ENCODE measurements around the gene USP40. TPM values are rescaled to one million over a fixed set of nuclear protein-coding genes. Genes with fewer than 3 reads are reported as not detected.
A peak's percentile ranks its signal among the peaks of the same experiment; 100 is the strongest.

Gene USP40
- total and polyA plus RNA-seq, 2 donors (not counting 1 experiment from before 2014, with no cell fraction given) = 19.8 to 37.0 TPM

GRCh38 chr2:233430081-233430480 is 136.5 kb downstream of the USP40 start:
- POLR2A ChIA-PET = no interaction called here
- Mint-ChIP-seq H3K4me3 (no peak overlapping the region), H3K27me3 (no peaks in the 10 kb centered on the region), H3K4me1 (peaks cover 64% of the 10 kb centered on the region), H3K9me3 (ENCODE audit: insufficient read depth) (no peaks in the 10 kb centered on the region), H3K27ac (no peak overlapping the region)
- no peak overlapping the region for H3K9ac ChIP-seq (ENCODE audit: low read length)
- peak overlapping the region in 1 of 2 donors; percentile 48 for H3K27ac ChIP-seq (ENCODE audit: low read length in 2 of 2)
- no peak overlapping the region for H2AFZ ChIP-seq (ENCODE audit: insufficient read depth, low read depth, low read length, poor library complexity, severe bottlenecking)
- CTCF ChIA-PET = interaction anchor here (1.0 to 3.7 kb wide), 4 partner anchors 8 to 26 kb away, joined by 4 to 16 read pairs (median 8); no protein-coding TSS in a partner anchor
- TF ChIP-seq EZH2 (IDR thresholded peaks at IDR 0.05; ENCODE audit: borderline replicate concordance, insufficient read depth, low read depth, low read length, poor library complexity, severe bottlenecking) = no peak
- TF ChIP-seq CTCF (IDR thresholded peaks at IDR 0.05) = no peak
- no peaks in the 10 kb centered on the region for H3K9me3 ChIP-seq (ENCODE audit: control extremely low read depth in 1 of 3, control insufficient read depth in 2 of 3, insufficient read depth in 1 of 3, low read length in 2 of 3)
- H3K27me3 ChIP-seq (replicated peaks in 1 of 4; ENCODE audit: control extremely low read depth in 1 of 4, control insufficient read depth in 3 of 4, insufficient read depth in 4 of 4, low read length in 3 of 4) = no peaks in the 10 kb centered on the region
- WGBS (ENCODE audit: insufficient coverage) = 100% methylated on average over 1 of the region's 4 CpGs
- peaks cover 97% of the 10 kb centered on the region for H3K79me2 ChIP-seq (ENCODE audit: control insufficient read depth, insufficient read depth, low read length)
- intact Hi-C loops (cut with micrococcal nuclease) = no loop called here
- peaks cover 83% of the 10 kb centered on the region for H4K20me1 ChIP-seq (ENCODE audit: control insufficient read depth, insufficient read depth, low read length, poor library complexity, severe bottlenecking)
- no peak for ATAC-seq (ENCODE audit: low read depth)
- DNase-seq = no peak
- peaks cover 13 to 17% of the 10 kb centered on the region in 2 donors for H3K4me1 ChIP-seq (ENCODE audit: control insufficient read depth in 2 of 2, insufficient read depth in 2 of 2, low read length in 2 of 2)
- no peak overlapping the region for H3K4me2 ChIP-seq (replicated peaks; ENCODE audit: low read depth, low read length, poor library complexity, severe bottlenecking)
- H3K36me3 ChIP-seq (replicated peaks in 1 of 2; ENCODE audit: control extremely low read depth in 1 of 2, control insufficient read depth in 1 of 2, extremely low read depth in 1 of 2, insufficient read depth in 2 of 2, low read length in 1 of 2) = peaks cover 6 to 45% of the 10 kb centered on the region in 2 experiments
- no peak overlapping the region for H3K4me3 ChIP-seq (ENCODE audit: control extremely low read depth in 1 of 5, extremely low read depth in 1 of 5, insufficient read depth in 1 of 5, low read depth in 2 of 5, low read length in 4 of 5)

- ChIA-PET CTCF (interaction anchor here (1.7 to 3.7 kb wide), 4 partner anchors 7 to 25 kb away, joined by 4 to 16 read pairs (median 10); no protein-coding TSS in a partner anchor), POLR2A (no interaction called here)
- H2AFZ ChIP-seq (ENCODE audit: insufficient read depth, low read depth, low read length, poor library complexity, severe bottlenecking) = no peak overlapping the region
- peak overlapping the region in 1 of 2 donors; percentile 48 for H3K27ac ChIP-seq (ENCODE audit: low read length in 2 of 2)
- no peaks in the 10 kb centered on the region for H3K9me3 ChIP-seq (ENCODE audit: control extremely low read depth in 1 of 3, control insufficient read depth in 2 of 3, insufficient read depth in 1 of 3, low read length in 2 of 3)
- Mint-ChIP-seq H3K27ac (peak overlapping the region; percentile 70), H3K9me3 (ENCODE audit: insufficient read depth) (no peaks in the 10 kb centered on the region), H3K4me1 (peaks cover 61% of the 10 kb centered on the region), H3K4me3 (no peak overlapping the region), H3K27me3 (no peaks in the 10 kb centered on the region)
- peaks cover 80% of the 10 kb centered on the region for H4K20me1 ChIP-seq (ENCODE audit: control insufficient read depth, insufficient read depth, low read length, poor library complexity, severe bottlenecking)
- intact Hi-C loops (cut with micrococcal nuclease) = no loop called here
- peaks cover 6 to 15% of the 10 kb centered on the region in 2 donors for H3K4me1 ChIP-seq (ENCODE audit: control insufficient read depth in 2 of 2, insufficient read depth in 2 of 2, low read length in 2 of 2)
- DNase-seq (no peak), ATAC-seq (ENCODE audit: low read depth) (no peak)
- H3K4me3 ChIP-seq (ENCODE audit: control extremely low read depth in 1 of 5, extremely low read depth in 1 of 5, insufficient read depth in 1 of 5, low read depth in 2 of 5, low read length in 4 of 5) = no peak overlapping the region
- TF ChIP-seq CTCF (IDR thresholded peaks at IDR 0.05) = no peak
- no peak for TF ChIP-seq EZH2 (IDR thresholded peaks at IDR 0.05; ENCODE audit: borderline replicate concordance, insufficient read depth, low read depth, low read length, poor library complexity, severe bottlenecking)
- WGBS (ENCODE audit: insufficient coverage) = 98% methylated on average over 13 of the region's 20 CpGs
- peaks cover 1 to 44% of the 10 kb centered on the region in 2 experiments for H3K36me3 ChIP-seq (replicated peaks in 1 of 2; ENCODE audit: control extremely low read depth in 1 of 2, control insufficient read depth in 1 of 2, extremely low read depth in 1 of 2, insufficient read depth in 2 of 2, low read length in 1 of 2)
- H3K79me2 ChIP-seq (ENCODE audit: control insufficient read depth, insufficient read depth, low read length) = peaks cover 97% of the 10 kb centered on the region
- no peaks in the 10 kb centered on the region for H3K27me3 ChIP-seq (replicated peaks in 1 of 4; ENCODE audit: control extremely low read depth in 1 of 4, control insufficient read depth in 3 of 4, insufficient read depth in 4 of 4, low read length in 3 of 4)
- no peak overlapping the region for H3K9ac ChIP-seq (ENCODE audit: low read length)
- H3K4me2 ChIP-seq (replicated peaks; ENCODE audit: low read depth, low read length, poor library complexity, severe bottlenecking) = no peak overlapping the region
Observed at GRCh38 chr2:233429175-233429897, 137.2 kb downstream of the USP40 start.

Measured in B cell (primary cell).